A549 (cell line): ENCODE results near the gene ENTPD5. TPM values are rescaled to one million over a fixed set of nuclear protein-coding genes. Genes with fewer than 3 reads are reported as not detected.
"Not testable (repeated sequence)": the region's sequence is repeated elsewhere in the genome, so short reads cannot be mapped to it uniquely, and the experiment has no call there.

Experiments
- ATAC-seq, 2 experiments: fragments of 200-7000 bp in 1 of 2; fragments of >200 bp in 1 of 2; cut with Nextera tagmentation in 1 of 2; cut with Tn5 transposase in 1 of 2; 3 replicates each; pipeline versions ENCODE4 v1.8.0 to v1.9.1; 2018 to 2020; ENCODE audit warnings: mild to moderate bottlenecking in 1 of 2, moderate library complexity in 1 of 2
- CTCF ChIA-PET: fragments of 300-600 bp; sonication (Branson Sonifier 250); formaldehyde crosslinking; extraction: SDS; loops from one replicate; lab custom pipeline; 2021; ENCODE audit warnings: antibody characterized with exemption, inconsistent platforms; lab: Yijun Ruan, JAX
- POLR2A ChIA-PET: fragments of 350-600 bp; formaldehyde crosslinking; extraction: SDS; loops from one replicate; lab custom pipeline; 2021; ENCODE audit warnings: antibody characterized with exemption, inconsistent platforms; lab: Yijun Ruan, JAX
- DNase-seq, 2 experiments: peaks; one replicate each; pipeline versions ENCODE4 v3.0.0 to v3.0.0-alpha.2; 2011 to 2016; ENCODE audit warnings: low read depth in 1 of 2, low spot score in 1 of 2
- FAIRE-seq: peaks from 2 replicates; lab custom pipeline; 2011; peaks lifted over from hg19 to GRCh38; lab: Jason Lieb, UNC
- H3K27ac ChIP-seq, 2 experiments: fragments of >200 bp; sonication (Bioruptor Twin); formaldehyde crosslinking; 3 replicates each; pipeline ENCODE4 v1.5.1; 2016 to 2017
- H3K4me1 ChIP-seq: fragments of >200 bp; sonication (Bioruptor Twin); formaldehyde crosslinking; 3 replicates; pipeline ENCODE4 v1.6.1; 2016
- H3K4me2 ChIP-seq: fragments of >200 bp; sonication (Bioruptor Twin); formaldehyde crosslinking; 3 replicates; pipeline ENCODE4 v1.6.1; 2016
- H3K4me3 ChIP-seq: fragments of >200 bp; sonication (Bioruptor Twin); formaldehyde crosslinking; 3 replicates; pipeline ENCODE4 v1.5.1; 2016
- H3K9me3 ChIP-seq: fragments of >200 bp; sonication (Bioruptor Twin); formaldehyde crosslinking; 3 replicates; pipeline ENCODE4 v1.6.1; 2016
- CBX8 ChIP-seq: fragments of 200-600 bp; sonication (generic); IDR thresholded peaks from 2 replicates; pipeline ENCODE4 v1.6.1; 2016
- CHD4 ChIP-seq: fragments of 200-600 bp; sonication (generic); IDR thresholded peaks from 2 replicates; pipeline ENCODE4 v1.6.1; 2016; ENCODE audit warnings: antibody characterized with exemption, mild to moderate bottlenecking, borderline replicate concordance
- EHF ChIP-seq: fragments of 250-450 bp; sonication (Bioruptor Pico); IDR thresholded peaks from 2 replicates; pipeline ENCODE4 v1.5.0; 2020; ENCODE audit warnings: mild to moderate bottlenecking
- EHMT2 ChIP-seq: fragments of 200-600 bp; sonication (generic); IDR thresholded peaks from 2 replicates; pipeline ENCODE4 v1.6.1; 2016; ENCODE audit warnings: antibody characterized with exemption, low read depth, mild to moderate bottlenecking, moderate library complexity
- JUNB ChIP-seq: fragments of >200 bp; sonication (Bioruptor Twin); formaldehyde crosslinking; IDR thresholded peaks from 2 replicates; pipeline ENCODE4 v1.6.1; 2016
- KDM5A ChIP-seq: fragments of 200-600 bp; sonication (generic); IDR thresholded peaks from 2 replicates; pipeline ENCODE4 v1.6.1; 2016; ENCODE audit warnings: antibody characterized with exemption, mild to moderate bottlenecking
- MAZ ChIP-seq: fragments of 150-350 bp; IDR thresholded peaks from 2 replicates; pipeline ENCODE4 v1.6.1; 2014; ENCODE audit warnings: antibody characterized with exemption, low read depth, low read length, borderline replicate concordance
- NFE2L2 ChIP-seq: fragments of 150-350 bp; conservative IDR thresholded peaks from 2 replicates; pipeline ENCODE4 v1.6.1; 2014; ENCODE audit warnings: low read length
- NPAS2 ChIP-seq: fragments of 250-450 bp; sonication (Bioruptor Pico); IDR thresholded peaks from 2 replicates; pipeline ENCODE4 v1.8.0; 2022; ENCODE audit warnings: mild to moderate bottlenecking, moderate library complexity, borderline replicate concordance
- PBX3 ChIP-seq: IDR thresholded peaks from 2 replicates; pipeline ENCODE4 v1.6.1; 2012
- PHF8 ChIP-seq: fragments of 200-600 bp; sonication (generic); IDR thresholded peaks from 2 replicates; pipeline ENCODE4 v1.6.1; 2016; ENCODE audit warnings: low read depth, mild to moderate bottlenecking, antibody characterized with exemption, moderate library complexity, borderline replicate concordance
- RFX5 ChIP-seq: fragments of 450-650 bp; IDR thresholded peaks from 2 replicates; pipeline ENCODE4 v1.7.1; 2014; ENCODE audit warnings: antibody characterized with exemption, mild to moderate bottlenecking, moderate library complexity
- SREBF2 ChIP-seq: fragments of 450-650 bp; IDR thresholded peaks from 2 replicates; pipeline ENCODE4 v1.6.1; 2014; ENCODE audit warnings: mild to moderate bottlenecking, moderate library complexity
- TFCP2L1 ChIP-seq: fragments of 250-450 bp; sonication (Bioruptor Pico); IDR thresholded peaks from 2 replicates; pipeline ENCODE4 v1.5.0; 2021; ENCODE audit warnings: mild to moderate bottlenecking
- USF2 ChIP-seq: fragments of 450-650 bp; IDR thresholded peaks from 2 replicates; pipeline ENCODE4 v1.6.1; 2014; ENCODE audit warnings: antibody characterized with exemption
- WGBS: methylation state at CpG from one replicate; pipeline ENCODE4 v1.1.6; 2017; ENCODE audit errors: missing lambda C conversion rate; 5-methylcytosine and 5-hydroxymethylcytosine counted together
- polyA plus RNA-seq, 4 experiments: library from polyadenylated mRNA; depleted of rRNA in 3 of 4; stranded (reverse); fragments of >200 nt; fragmentation: RNase III in 1 of 4; extraction: RNeasy Plus Mini Kit Qiagen cat#74134 plus additional on column Dnase treatment in 1 of 4; gene quantifications; 2 replicates in 3 of 4; 3 replicates in 1 of 4; pipeline ENCODE4 v1.2.3, GENCODE V29; 2011 to 2017
- TF ChIP-seq, protein P1 (sequence below): fragments of >200 bp; sonication (Bioruptor Twin); formaldehyde crosslinking; IDR thresholded peaks from 3 replicates; pipeline ENCODE4 v1.5.1; 2016

ENTPD5 gene
- polyA plus RNA-seq, 2 of the 4 experiments (the other 2 are of a cell fraction): 6.0 to 17.4 TPM

GRCh38 chr14:73996731-73997107 is 22.4 kb downstream of the ENTPD5 start (continued):
- no peak for TF ChIP-seq RFX5
- TF ChIP-seq TFCP2L1: no peak

DNA sequence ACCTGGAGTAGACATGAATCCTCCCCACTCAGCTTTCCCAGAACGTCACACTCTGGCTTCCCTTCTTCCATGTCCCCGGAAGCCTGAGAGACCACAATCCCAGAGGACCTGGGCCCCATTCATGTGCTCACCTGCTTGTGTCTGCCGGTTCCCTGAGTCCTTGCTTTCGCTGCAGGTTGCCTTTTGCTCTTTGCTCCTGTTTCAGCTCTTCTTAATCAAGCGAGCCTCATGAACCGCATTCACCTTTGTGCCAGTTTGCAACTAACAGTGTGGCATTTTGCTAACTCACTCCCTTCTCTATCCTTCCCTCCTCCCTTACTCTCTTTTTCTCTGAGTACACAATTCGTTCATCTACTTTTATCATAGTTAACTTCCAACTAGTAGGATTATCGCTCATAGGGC is 23.1 kb downstream of the ENTPD5 start:
- POLR2A ChIA-PET: no interaction called here

DNA sequence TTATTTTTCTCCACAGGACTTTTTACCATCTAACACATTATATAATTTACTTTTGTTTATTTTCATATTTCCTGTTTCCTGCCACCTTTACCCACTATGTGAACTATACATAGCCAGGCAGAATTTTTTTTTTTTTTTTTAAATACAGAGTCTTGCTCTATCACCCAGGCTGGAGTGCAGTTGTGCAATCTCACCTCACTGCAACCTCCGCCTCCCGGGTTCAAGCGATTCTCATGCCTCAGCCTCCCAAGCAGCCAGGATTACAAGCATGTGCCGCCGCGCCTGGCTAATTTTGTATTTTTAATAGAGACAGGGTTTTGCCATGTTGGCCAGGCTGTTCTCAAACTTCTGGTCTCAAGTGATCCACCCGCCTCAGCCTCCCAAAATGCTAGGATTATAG is 24.2 kb downstream of the ENTPD5 start:
- H3K4me2 ChIP-seq, DNase-seq, H3K9me3 ChIP-seq, H3K4me3 ChIP-seq, ATAC-seq, FAIRE-seq, H3K27ac ChIP-seq, CTCF ChIA-PET, POLR2A ChIA-PET: not testable (repeated sequence)
- H3K4me1 ChIP-seq: peaks cover 45% of the 10 kb centered on the region
- 79% methylated on average over 7 of the region's 7 CpGs for WGBS

More for the DNA sequence above, 23.1 kb downstream of the ENTPD5 start:
- no peak overlapping the region for H3K4me2 ChIP-seq
- H3K27ac ChIP-seq: no peak overlapping the region
- no peak overlapping the region for H3K4me3 ChIP-seq
- FAIRE-seq: no peak
- no peak for DNase-seq
- TF ChIP-seq USF2 (no peak), CHD4 (no peak), NFE2L2 (no peak), RFX5 (no peak), EHF (no peak), CBX8 (no peak), PBX3 (no peak), KDM5A (no peak), SREBF2 (no peak), MAZ (no peak), JUNB (no peak)
- TF ChIP-seq, protein P1, sequence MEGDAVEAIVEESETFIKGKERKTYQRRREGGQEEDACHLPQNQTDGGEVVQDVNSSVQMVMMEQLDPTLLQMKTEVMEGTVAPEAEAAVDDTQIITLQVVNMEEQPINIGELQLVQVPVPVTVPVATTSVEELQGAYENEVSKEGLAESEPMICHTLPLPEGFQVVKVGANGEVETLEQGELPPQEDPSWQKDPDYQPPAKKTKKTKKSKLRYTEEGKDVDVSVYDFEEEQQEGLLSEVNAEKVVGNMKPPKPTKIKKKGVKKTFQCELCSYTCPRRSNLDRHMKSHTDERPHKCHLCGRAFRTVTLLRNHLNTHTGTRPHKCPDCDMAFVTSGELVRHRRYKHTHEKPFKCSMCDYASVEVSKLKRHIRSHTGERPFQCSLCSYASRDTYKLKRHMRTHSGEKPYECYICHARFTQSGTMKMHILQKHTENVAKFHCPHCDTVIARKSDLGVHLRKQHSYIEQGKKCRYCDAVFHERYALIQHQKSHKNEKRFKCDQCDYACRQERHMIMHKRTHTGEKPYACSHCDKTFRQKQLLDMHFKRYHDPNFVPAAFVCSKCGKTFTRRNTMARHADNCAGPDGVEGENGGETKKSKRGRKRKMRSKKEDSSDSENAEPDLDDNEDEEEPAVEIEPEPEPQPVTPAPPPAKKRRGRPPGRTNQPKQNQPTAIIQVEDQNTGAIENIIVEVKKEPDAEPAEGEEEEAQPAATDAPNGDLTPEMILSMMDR: no peak
- CTCF ChIA-PET: interaction anchor here (0.7 kb wide), 1 partner anchor 469 kb away, joined by 4 read pairs; no protein-coding TSS in a partner anchor
- 93% methylated on average over 8 of the region's 8 CpGs for WGBS
- H3K9me3 ChIP-seq: no peaks in the 10 kb centered on the region
- ATAC-seq: no peak
- peaks cover 45% of the 10 kb centered on the region for H3K4me1 ChIP-seq

- FAIRE-seq (no peak), ATAC-seq (no peak), DNase-seq (no peak)
- WGBS: 69% methylated on average over 4 of the region's 4 CpGs
- no peak overlapping the region for H3K4me3 ChIP-seq
- ChIA-PET POLR2A (no interaction called here), CTCF (interaction anchor here (0.7 to 1.6 kb wide), 4 partner anchors 41 to 99 kb away, joined by 3 to 4 read pairs (median 4); partner anchors contain the start of genes COQ6 and FAM161B)
- no peaks in the 10 kb centered on the region for H3K9me3 ChIP-seq
- H3K27ac ChIP-seq: no peak overlapping the region
- no peak for TF ChIP-seq RFX5
- no peak for TF ChIP-seq PHF8
- TF ChIP-seq NPAS2 (CRISPR knock-in tag): no peak
- no peak for TF ChIP-seq EHMT2
- no peak overlapping the region for H3K4me2 ChIP-seq
- H3K4me1 ChIP-seq: peaks cover 17% of the 10 kb centered on the region
These were observed 28.0 kb downstream of the ENTPD5 start for GRCh38 chr14:73991092-73991491.

DNA sequence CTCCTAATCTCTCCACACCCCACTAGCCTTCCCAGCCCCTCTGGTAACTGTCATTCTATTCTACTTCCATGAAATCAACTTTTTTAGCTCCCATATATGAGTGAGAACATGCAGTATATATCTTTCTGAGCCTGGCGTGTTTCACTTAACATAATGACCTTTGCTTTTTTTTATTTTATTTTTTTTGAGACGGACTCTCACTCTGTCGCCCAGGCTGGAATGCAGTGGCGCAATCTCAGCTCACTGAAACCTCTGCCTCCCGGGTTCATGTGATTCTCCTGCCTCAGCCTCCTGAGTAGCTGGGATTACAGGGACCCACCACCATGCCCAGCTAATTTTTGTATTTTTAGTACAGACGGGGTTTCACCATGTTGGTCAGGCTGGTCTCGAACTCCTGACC is 30.4 kb downstream of the ENTPD5 start:
- 79% methylated on average over 5 of the region's 7 CpGs for WGBS
- ATAC-seq, H3K4me3 ChIP-seq, H3K9me3 ChIP-seq, FAIRE-seq, H3K27ac ChIP-seq, H3K4me1 ChIP-seq, DNase-seq, H3K4me2 ChIP-seq, POLR2A ChIA-PET: not testable (repeated sequence)
- CTCF ChIA-PET: interaction anchor here (0.6 to 1.1 kb wide), 2 partner anchors 15 to 50 kb away, joined by 3 to 4 read pairs; no protein-coding TSS in a partner anchor
